ENCODE results near the gene SLC25A38. TPM values are rescaled to one million over a fixed set of nuclear protein-coding genes. Genes with fewer than 3 reads are reported as not detected.

SLC25A38 gene
- total RNA-seq, 1 experiment from 2014 or later, result 48.2 TPM

- no peak for DNase-seq
- H3K9ac ChIP-seq (ENCODE audit: extremely low read depth, insufficient read length, low read length), result no peak overlapping the region
- H4K5ac ChIP-seq (ENCODE audit: insufficient read length, low read depth, low read length), result no peak overlapping the region
- no CpG with 5 or more reads among the region's 1 CpG for WGBS (ENCODE audit: extremely low coverage, insufficient read length, low lambda C conversion rate)
- no peaks in the 10 kb centered on the region for H3K9me3 ChIP-seq (ENCODE audit: control insufficient read depth, low read depth, low read length)
- no peak overlapping the region for H3K27ac Mint-ChIP-seq
- no peak overlapping the region for H4K91ac ChIP-seq (ENCODE audit: insufficient read length, low read depth, low read length)
- no peak overlapping the region for H2BK15ac ChIP-seq (ENCODE audit: low read depth, low read length)
- no peak overlapping the region for H3K18ac ChIP-seq (ENCODE audit: insufficient read length, low read depth, low read length)
- no peak overlapping the region for H3K4ac ChIP-seq (ENCODE audit: low read depth, low read length)
- no peak overlapping the region for H3K14ac ChIP-seq (ENCODE audit: insufficient read depth, low read length)
- H3K27me3 ChIP-seq (ENCODE audit: insufficient read depth, low read length), result no peaks in the 10 kb centered on the region
- H4K20me1 ChIP-seq (ENCODE audit: control insufficient read depth, insufficient read depth, insufficient read length), result no peaks in the 10 kb centered on the region
- no peaks in the 10 kb centered on the region for H3K4me1 ChIP-seq (ENCODE audit: insufficient read depth, low read length)
- H3K79me2 ChIP-seq (ENCODE audit: insufficient read depth, low read length), result no peaks in the 10 kb centered on the region
- no peaks in the 10 kb centered on the region for H3K36me3 Mint-ChIP-seq (ENCODE audit: insufficient read depth in 1 of 3, low read depth in 3 of 3)
- H3K9me3 Mint-ChIP-seq, result no peaks in the 10 kb centered on the region
- H2BK20ac ChIP-seq (ENCODE audit: low read depth, low read length, poor library complexity, severe bottlenecking), result no peak overlapping the region
- H3K4me2 ChIP-seq (ENCODE audit: insufficient read depth, insufficient read length, low read length), result no peak overlapping the region
- H2BK120ac ChIP-seq (ENCODE audit: low read depth, low read length, poor library complexity, severe bottlenecking), result no peak overlapping the region
- H3K27me3 Mint-ChIP-seq (ENCODE audit: low read depth), result no peaks in the 10 kb centered on the region
- no peak overlapping the region for H4K8ac ChIP-seq (replicated peaks; ENCODE audit: insufficient read length, low read depth, low read length)
- no peak overlapping the region for H2BK12ac ChIP-seq (ENCODE audit: insufficient read length, low read depth, low read length)
- peaks cover 2 to 4% of the 10 kb centered on the region in 2 experiments; a peak in 3 of 4 replicates for H3K4me1 Mint-ChIP-seq
- TF ChIP-seq, protein P1, sequence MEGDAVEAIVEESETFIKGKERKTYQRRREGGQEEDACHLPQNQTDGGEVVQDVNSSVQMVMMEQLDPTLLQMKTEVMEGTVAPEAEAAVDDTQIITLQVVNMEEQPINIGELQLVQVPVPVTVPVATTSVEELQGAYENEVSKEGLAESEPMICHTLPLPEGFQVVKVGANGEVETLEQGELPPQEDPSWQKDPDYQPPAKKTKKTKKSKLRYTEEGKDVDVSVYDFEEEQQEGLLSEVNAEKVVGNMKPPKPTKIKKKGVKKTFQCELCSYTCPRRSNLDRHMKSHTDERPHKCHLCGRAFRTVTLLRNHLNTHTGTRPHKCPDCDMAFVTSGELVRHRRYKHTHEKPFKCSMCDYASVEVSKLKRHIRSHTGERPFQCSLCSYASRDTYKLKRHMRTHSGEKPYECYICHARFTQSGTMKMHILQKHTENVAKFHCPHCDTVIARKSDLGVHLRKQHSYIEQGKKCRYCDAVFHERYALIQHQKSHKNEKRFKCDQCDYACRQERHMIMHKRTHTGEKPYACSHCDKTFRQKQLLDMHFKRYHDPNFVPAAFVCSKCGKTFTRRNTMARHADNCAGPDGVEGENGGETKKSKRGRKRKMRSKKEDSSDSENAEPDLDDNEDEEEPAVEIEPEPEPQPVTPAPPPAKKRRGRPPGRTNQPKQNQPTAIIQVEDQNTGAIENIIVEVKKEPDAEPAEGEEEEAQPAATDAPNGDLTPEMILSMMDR (conservative IDR thresholded peaks at IDR 0.05), result no peak
- no peak overlapping the region for H3T11ph ChIP-seq (ENCODE audit: low read length)
- H3K4me3 Mint-ChIP-seq, result no peak overlapping the region
- H3K27ac ChIP-seq (ENCODE audit: insufficient read length, low read depth, low read length), result no peak overlapping the region
- H2BK5ac ChIP-seq (ENCODE audit: insufficient read length, low read length), result no peak overlapping the region
- no peak overlapping the region for H2AK5ac ChIP-seq (ENCODE audit: insufficient read length, low read length)
- H2AFZ ChIP-seq (ENCODE audit: low read length), result no peak overlapping the region
- no peak overlapping the region for H3K56ac ChIP-seq (ENCODE audit: insufficient read length, low read depth, low read length)
- no peaks in the 10 kb centered on the region for H3K79me1 ChIP-seq (ENCODE audit: insufficient read depth, low read depth, low read length, poor library complexity, severe bottlenecking)
- H3K23me2 ChIP-seq (ENCODE audit: insufficient read length, low read depth, low read length, poor library complexity, severe bottlenecking), result no peaks in the 10 kb centered on the region
- H3K23ac ChIP-seq (ENCODE audit: insufficient read length, low read depth, low read length), result no peak overlapping the region
These were observed 45.0 kb upstream of the SLC25A38 start for GRCh38 chr3:39338201-39338600.

All from H9 (cell line).